Bronchial epithelial cell (primary cell): ENCODE data around the gene ADCY2. TPM values are rescaled to one million over a fixed set of nuclear protein-coding genes. Genes with fewer than 3 reads are reported as not detected.
A peak's percentile ranks its signal among the peaks of the same experiment; 100 is the strongest.

Experiments
- DNase-seq: peaks from one replicate; pipeline ENCODE4 v3.0.0-alpha.2; 2010; ENCODE audit warnings: low read depth
- FAIRE-seq: peaks from 2 replicates; lab custom pipeline; 2011; peaks lifted over from hg19 to GRCh38; lab: Jason Lieb, UNC
- H3K27me3 ChIP-seq: 2 replicates; pipeline ENCODE4 v1.5.1; 2011; ENCODE audit warnings: low read length; ENCODE audit not compliant: control insufficient read depth, insufficient read depth
- H3K36me3 ChIP-seq: 2 replicates; pipeline ENCODE4 v1.5.1; 2011; ENCODE audit warnings: low read length; ENCODE audit not compliant: control insufficient read depth, insufficient read depth
- H3K4me3 ChIP-seq: 2 replicates; pipeline ENCODE4 v1.5.1; 2011; ENCODE audit warnings: mild to moderate bottlenecking, low read depth, low read length, control low read depth
- CTCF ChIP-seq: IDR thresholded peaks from 2 replicates; pipeline ENCODE4 v1.5.1; 2011; ENCODE audit warnings: mild to moderate bottlenecking, moderate library complexity, low read length, control low read depth, inconsistent platforms; ENCODE audit not compliant: insufficient read depth, severe bottlenecking
- total RNA-seq: library from RNA; depleted of rRNA; stranded (reverse); fragments of >200 nt; gene quantifications from 2 replicates; pipeline ENCODE4 v1.2.1, GENCODE V29; 2014

ADCY2 gene
- total RNA-seq, 1 donor from 2014 or later: under 0.01 TPM

GRCh38 chr5:7868427-7868772, 472.5 kb downstream of the ADCY2 start:
- H3K36me3 ChIP-seq: peaks cover 1% of the 10 kb centered on the region
- DNase-seq (no peak), FAIRE-seq (no peak)
- no peak for TF ChIP-seq CTCF
- H3K27me3 ChIP-seq: no peaks in the 10 kb centered on the region
- H3K4me3 ChIP-seq: peak overlapping the region; percentile 74

GRCh38 chr5:7868773-7869473, 473.0 kb downstream of the ADCY2 start, which contains the start of the genes FASTKD3 and MTRR:
FASTKD3 (minus strand) TSS chr5:7869031; CDS start chr5:7868083, 948 bp downstream.
MTRR (plus strand) TSS chr5:7869148; CDS start chr5:7870795, 1,647 bp downstream.
- Histone ChIP-seq H3K4me3 (peak within 1 kb of the TSS; percentile 74), H3K36me3 (peaks cover 1% of the 10 kb centered on the region), H3K27me3 (no peaks in the 10 kb centered on the region)
- no peak for TF ChIP-seq CTCF
- DNase-seq (peak; percentile 83), FAIRE-seq (no peak)

GRCh38 chr5:7869474-7870136, 473.7 kb downstream of the ADCY2 start:
- DNase-seq: no peak
- FAIRE-seq: no peak
- TF ChIP-seq CTCF: no peak
- Histone ChIP-seq H3K36me3 (peaks cover 1% of the 10 kb centered on the region), H3K4me3 (peak overlapping the region; percentile 74), H3K27me3 (no peaks in the 10 kb centered on the region)

GRCh38 chr5:7871653-7872052, 475.7 kb downstream of the ADCY2 start:
- no peak for TF ChIP-seq CTCF
- Histone ChIP-seq H3K36me3 (peaks cover 9% of the 10 kb centered on the region), H3K4me3 (no peak overlapping the region), H3K27me3 (no peaks in the 10 kb centered on the region)
- FAIRE-seq (no peak), DNase-seq (no peak)

- H3K4me3 ChIP-seq: no peak overlapping the region
- H3K36me3 ChIP-seq: peaks cover 9% of the 10 kb centered on the region
- TF ChIP-seq CTCF: no peak
- FAIRE-seq (no peak), DNase-seq (no peak)
- H3K27me3 ChIP-seq: no peaks in the 10 kb centered on the region
Measured at GRCh38 chr5:7872517-7873130, 476.7 kb downstream of the ADCY2 start.
